Cardiac fibroblast (primary cell): ENCODE results near the gene BZW2.
"Not testable (repeated sequence)": the region's sequence is repeated elsewhere in the genome, so short reads cannot be mapped to it uniquely, and the experiment has no call there.

Source experiments
- DNase-seq, 2 donors: peaks; one replicate each; pipeline versions ENCODE4 v3.0.0 to v3.0.0-alpha.2; 2010; ENCODE audit warnings: low read depth in 2 of 2
- H3K4me3 ChIP-seq, 2 donors: replicated peaks in 1 of 2; 1 replicate in 1 of 2; 2 replicates in 1 of 2; pipeline ENCODE4 v1.5.1; 2011; ENCODE audit warnings: low read depth in 2 of 2, low read length in 2 of 2, mild to moderate bottlenecking in 2 of 2, moderate library complexity in 1 of 2
- CTCF ChIP-seq: IDR thresholded peaks from one replicate; pipeline ENCODE4 v1.5.1; 2011; ENCODE audit warnings: low read depth, mild to moderate bottlenecking, low read length, inconsistent platforms

Gene BZW2

GRCh38 chr7:16669581-16669980 lies 23.6 kb downstream of the BZW2 start:
- TF ChIP-seq CTCF, result no peak
- H3K4me3 ChIP-seq, result no peak overlapping the region
- peak; percentile 47 to 60 for DNase-seq

- H3K4me3 ChIP-seq, result no peak overlapping the region
- no peak for TF ChIP-seq CTCF
- DNase-seq, result peak; percentile 64 to 65
Observed at GRCh38 chr7:16670021-16670420, 24.0 kb downstream of the BZW2 start.

- TF ChIP-seq CTCF, result no peak
- no peak overlapping the region for H3K4me3 ChIP-seq
- no peak for DNase-seq
Observed at GRCh38 chr7:16670731-16671344, 24.9 kb downstream of the BZW2 start.

- no peak for TF ChIP-seq CTCF
- H3K4me3 ChIP-seq, result no peak overlapping the region
- DNase-seq, result peak in 1 of 2 donors; percentile 51
Observed at GRCh38 chr7:16671811-16672210, 25.8 kb downstream of the BZW2 start.

- no peak for DNase-seq
- no peak overlapping the region for H3K4me3 ChIP-seq
- TF ChIP-seq CTCF, result no peak
Observed at GRCh38 chr7:16675277-16675676, 29.3 kb downstream of the BZW2 start.

- no peak for DNase-seq
- no peak for TF ChIP-seq CTCF
- H3K4me3 ChIP-seq, result no peak overlapping the region
Observed at GRCh38 chr7:16677978-16678494, 32.1 kb downstream of the BZW2 start.

GRCh38 chr7:16678645-16679566 lies 32.9 kb downstream of the BZW2 start:
- not testable (repeated sequence) for DNase-seq, H3K4me3 ChIP-seq
